ENCODE results near the gene GREB1. TPM values are rescaled to one million over a fixed set of nuclear protein-coding genes. Genes with fewer than 3 reads are reported as not detected.

The GREB1 gene
- total RNA-seq, 1 donor from 2014 or later, result 82.5 TPM

GRCh38 chr2:11556101-11556806 lies 22.4 kb downstream of the GREB1 start:
- H3K9me3 Mint-ChIP-seq (ENCODE audit: low read depth), result no peaks in the 10 kb centered on the region
- H3K4me3 Mint-ChIP-seq (ENCODE audit: low read depth), result no peak overlapping the region
- H3K27ac Mint-ChIP-seq, result no peak overlapping the region
- H3K4me1 Mint-ChIP-seq (ENCODE audit: low read depth), result peaks cover 18% of the 10 kb centered on the region
- H3K36me3 Mint-ChIP-seq (ENCODE audit: insufficient read depth), result peaks cover 3% of the 10 kb centered on the region
- H3K27me3 Mint-ChIP-seq, result no peaks in the 10 kb centered on the region
- TF ChIP-seq, protein P1, sequence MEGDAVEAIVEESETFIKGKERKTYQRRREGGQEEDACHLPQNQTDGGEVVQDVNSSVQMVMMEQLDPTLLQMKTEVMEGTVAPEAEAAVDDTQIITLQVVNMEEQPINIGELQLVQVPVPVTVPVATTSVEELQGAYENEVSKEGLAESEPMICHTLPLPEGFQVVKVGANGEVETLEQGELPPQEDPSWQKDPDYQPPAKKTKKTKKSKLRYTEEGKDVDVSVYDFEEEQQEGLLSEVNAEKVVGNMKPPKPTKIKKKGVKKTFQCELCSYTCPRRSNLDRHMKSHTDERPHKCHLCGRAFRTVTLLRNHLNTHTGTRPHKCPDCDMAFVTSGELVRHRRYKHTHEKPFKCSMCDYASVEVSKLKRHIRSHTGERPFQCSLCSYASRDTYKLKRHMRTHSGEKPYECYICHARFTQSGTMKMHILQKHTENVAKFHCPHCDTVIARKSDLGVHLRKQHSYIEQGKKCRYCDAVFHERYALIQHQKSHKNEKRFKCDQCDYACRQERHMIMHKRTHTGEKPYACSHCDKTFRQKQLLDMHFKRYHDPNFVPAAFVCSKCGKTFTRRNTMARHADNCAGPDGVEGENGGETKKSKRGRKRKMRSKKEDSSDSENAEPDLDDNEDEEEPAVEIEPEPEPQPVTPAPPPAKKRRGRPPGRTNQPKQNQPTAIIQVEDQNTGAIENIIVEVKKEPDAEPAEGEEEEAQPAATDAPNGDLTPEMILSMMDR (IDR thresholded peaks at IDR 0.05; ENCODE audit: unreplicated experiment), result no peak
- DNase-seq (ENCODE audit: low spot score, unreplicated experiment), result no peak

DNA sequence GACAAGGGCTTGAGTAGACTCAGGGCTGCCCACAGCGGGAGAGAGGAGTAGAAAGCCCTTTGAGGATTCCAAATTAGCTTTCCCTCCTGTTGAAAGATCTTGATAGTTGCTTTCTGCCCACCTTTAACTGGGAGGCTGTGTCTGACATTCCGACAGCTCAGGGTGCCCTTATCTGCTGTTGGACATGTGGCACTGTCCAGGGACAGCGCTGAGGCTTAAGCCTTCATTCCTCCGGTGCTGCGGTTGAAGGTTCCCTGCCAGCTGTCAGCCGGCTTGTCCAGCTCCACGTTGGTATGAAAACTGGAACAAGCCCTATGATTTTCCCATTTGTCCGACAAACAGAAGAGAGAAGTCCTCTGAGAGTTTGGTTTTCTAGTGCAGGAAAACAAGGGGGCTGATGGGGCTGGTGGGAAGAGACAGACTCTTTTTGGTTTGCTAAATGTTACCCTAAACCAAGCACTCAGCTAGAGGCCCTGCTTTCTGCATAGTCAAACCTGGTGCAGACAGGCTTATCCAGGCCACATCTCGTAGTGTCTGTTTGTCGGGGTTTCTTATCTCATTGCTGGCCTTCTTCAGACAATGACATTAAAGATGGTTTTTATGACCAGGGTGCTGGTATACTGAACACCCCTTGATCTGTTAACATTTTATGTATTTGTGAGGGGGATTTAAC lies 24.5 kb downstream of the GREB1 start:
- H3K9me3 Mint-ChIP-seq (ENCODE audit: low read depth), result no peaks in the 10 kb centered on the region
- no peak for DNase-seq (ENCODE audit: low spot score, unreplicated experiment)

GRCh38 chr2:11559066-11559785 lies 25.4 kb downstream of the GREB1 start:
- Mint-ChIP-seq H3K4me3 (ENCODE audit: low read depth) (no peak overlapping the region), H3K27me3 (no peaks in the 10 kb centered on the region), H3K4me1 (ENCODE audit: low read depth) (peaks cover 16% of the 10 kb centered on the region), H3K27ac (no peak overlapping the region), H3K9me3 (ENCODE audit: low read depth) (no peaks in the 10 kb centered on the region), H3K36me3 (ENCODE audit: insufficient read depth) (peaks cover 3% of the 10 kb centered on the region)
- TF ChIP-seq, protein P1 (IDR thresholded peaks at IDR 0.05; ENCODE audit: unreplicated experiment), result no peak
- no peak for DNase-seq (ENCODE audit: low spot score, unreplicated experiment)

More for the DNA sequence above, 24.5 kb downstream of the GREB1 start:
- Mint-ChIP-seq H3K36me3 (ENCODE audit: insufficient read depth) (peaks cover 3% of the 10 kb centered on the region), H3K4me3 (ENCODE audit: low read depth) (no peak overlapping the region), H3K27me3 (no peaks in the 10 kb centered on the region), H3K4me1 (ENCODE audit: low read depth) (peaks cover 16% of the 10 kb centered on the region), H3K27ac (no peak overlapping the region)
- TF ChIP-seq, protein P1 (IDR thresholded peaks at IDR 0.05; ENCODE audit: unreplicated experiment), result no peak

DNA sequence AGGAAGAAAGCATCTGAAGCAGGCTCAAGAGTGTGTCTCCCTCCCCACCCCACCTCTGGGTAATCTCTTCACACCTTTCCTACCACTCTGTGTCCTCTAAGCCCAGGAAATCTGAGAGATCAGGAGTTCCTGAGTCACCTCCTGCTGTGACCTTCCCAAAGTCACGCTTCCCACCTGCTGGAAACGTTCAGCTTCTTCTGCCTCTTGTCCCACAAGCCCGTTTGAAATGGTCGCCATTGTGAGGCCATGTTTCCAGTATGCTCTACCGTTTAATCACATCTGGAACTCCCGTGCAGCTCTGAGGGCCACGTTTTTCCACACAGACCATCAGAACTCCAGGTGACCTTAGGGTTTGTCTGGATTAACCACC lies 25.9 kb downstream of the GREB1 start:
- Mint-ChIP-seq H3K4me3 (ENCODE audit: low read depth) (no peak overlapping the region), H3K9me3 (ENCODE audit: low read depth) (no peaks in the 10 kb centered on the region)
- DNase-seq (ENCODE audit: low spot score, unreplicated experiment), result no peak

DNA sequence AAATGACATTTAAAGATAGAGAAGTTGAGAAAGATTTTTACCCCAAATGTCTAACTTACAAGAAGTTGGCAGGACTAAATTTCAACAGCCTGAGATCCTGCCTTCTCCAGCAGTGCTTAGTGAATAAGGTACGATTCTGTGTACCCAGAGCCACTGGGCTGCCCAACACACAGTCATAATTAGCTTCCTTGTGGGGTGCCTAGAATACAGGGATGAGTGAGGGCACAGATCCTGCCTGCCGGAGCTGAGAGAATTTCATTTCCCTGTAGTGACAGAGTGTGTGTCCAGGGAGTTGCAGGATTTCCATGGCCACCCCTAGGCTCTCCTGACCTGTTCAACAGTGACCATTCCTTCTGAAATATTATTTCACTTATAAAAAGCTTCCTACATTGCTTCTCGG lies 27.0 kb downstream of the GREB1 start:
- no peaks in the 10 kb centered on the region for H3K27me3 Mint-ChIP-seq
- H3K9me3 Mint-ChIP-seq (ENCODE audit: low read depth), result no peaks in the 10 kb centered on the region
- no peak for DNase-seq (ENCODE audit: low spot score, unreplicated experiment)
- H3K4me3 Mint-ChIP-seq (ENCODE audit: low read depth), result no peak overlapping the region
- H3K4me1 Mint-ChIP-seq (ENCODE audit: low read depth), result peaks cover 12% of the 10 kb centered on the region
- peaks cover 5% of the 10 kb centered on the region for H3K36me3 Mint-ChIP-seq (ENCODE audit: insufficient read depth)
- H3K27ac Mint-ChIP-seq, result no peak overlapping the region
- TF ChIP-seq, protein P1 (IDR thresholded peaks at IDR 0.05; ENCODE audit: unreplicated experiment), result no peak

More for the DNA sequence above, 25.9 kb downstream of the GREB1 start:
- Mint-ChIP-seq H3K27me3 (no peaks in the 10 kb centered on the region), H3K27ac (no peak overlapping the region), H3K36me3 (ENCODE audit: insufficient read depth) (peaks cover 5% of the 10 kb centered on the region), H3K4me1 (ENCODE audit: low read depth) (peaks cover 16% of the 10 kb centered on the region)
- TF ChIP-seq, protein P1 (IDR thresholded peaks at IDR 0.05; ENCODE audit: unreplicated experiment), result no peak

Data from progenitor cell of endocrine pancreas (in vitro differentiated cells).